Type B pancreatic cell (in vitro differentiated cells): ENCODE data around the gene TMOD2. TPM values are rescaled to one million over a fixed set of nuclear protein-coding genes. Genes with fewer than 3 reads are reported as not detected.

Experiments
- DNase-seq: peaks from one replicate; pipeline ENCODE4 v3.0.0; 2021; ENCODE audit warnings: mixed read lengths; ENCODE audit not compliant: unreplicated experiment; ENCODE audit errors: extremely low spot score
- H3K27ac Mint-ChIP-seq: 2 replicates; pipeline ENCODE4 v1.8.0; 2021; ENCODE audit warnings: mild to moderate bottlenecking, mixed read lengths
- H3K27me3 Mint-ChIP-seq: 2 replicates; pipeline ENCODE4 v1.8.0; 2021; ENCODE audit warnings: mixed read lengths
- H3K36me3 Mint-ChIP-seq: 2 replicates; pipeline ENCODE4 v1.8.0; 2021; ENCODE audit warnings: mixed read lengths
- H3K4me1 Mint-ChIP-seq: one replicate; pipeline ENCODE4 v1.8.0; 2021; ENCODE audit warnings: mixed read lengths; ENCODE audit not compliant: unreplicated experiment
- H3K4me3 Mint-ChIP-seq: 2 replicates; pipeline ENCODE4 v1.8.0; 2021; ENCODE audit warnings: mild to moderate bottlenecking, mixed read lengths
- H3K9me3 Mint-ChIP-seq: 2 replicates; pipeline ENCODE4 v1.8.0; 2021; ENCODE audit warnings: mixed read lengths
- total RNA-seq: library from RNA; stranded (reverse); gene quantifications from 2 replicates; pipeline ENCODE4 v1.2.1, GENCODE V29; 2021; ENCODE audit warnings: low replicate concordance
- TF ChIP-seq, protein P1 (sequence below): fragments of 200-600 bp; sonication (generic); conservative IDR thresholded peaks from 2 replicates; pipeline ENCODE4 v1.5.0; 2021; ENCODE audit warnings: antibody characterized with exemption, mild to moderate bottlenecking

The TMOD2 gene
- total RNA-seq, 1 donor from 2014 or later: 8.3 TPM

DNA sequence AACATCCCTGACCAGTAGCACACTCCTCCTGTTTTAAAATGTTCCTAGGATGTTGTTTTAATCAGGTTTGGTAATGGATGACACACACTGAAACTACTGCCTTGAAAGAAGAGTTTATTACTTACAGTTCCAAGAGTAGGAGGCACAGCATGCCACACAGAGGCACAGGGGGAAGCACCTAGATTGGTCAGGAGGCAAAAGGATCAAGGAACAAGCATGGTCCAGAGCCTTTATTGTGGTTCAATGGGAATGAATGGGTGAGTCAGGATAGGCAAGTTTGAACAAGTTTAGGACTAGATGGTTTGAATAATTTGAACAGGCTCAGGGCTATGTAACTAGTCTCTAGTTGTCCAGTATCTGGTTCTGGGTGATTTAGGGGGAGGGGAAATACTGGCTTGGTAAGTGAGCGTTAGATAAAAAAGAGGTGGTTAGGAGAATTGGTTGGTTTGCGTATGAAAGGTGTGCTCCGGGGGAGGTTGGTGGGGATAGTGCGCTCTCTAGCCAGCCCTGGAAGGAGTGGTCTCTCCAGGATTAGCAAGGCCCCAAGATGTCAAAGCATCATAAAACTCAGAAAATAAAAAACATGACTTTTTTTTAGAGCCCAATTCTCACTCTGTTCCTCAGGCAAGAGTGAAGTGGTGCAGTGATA is 113.1 kb downstream of the TMOD2 start:
- peak overlapping the region; percentile 63 for H3K27ac Mint-ChIP-seq
- no peaks in the 10 kb centered on the region for H3K27me3 Mint-ChIP-seq
- TF ChIP-seq, protein P1, sequence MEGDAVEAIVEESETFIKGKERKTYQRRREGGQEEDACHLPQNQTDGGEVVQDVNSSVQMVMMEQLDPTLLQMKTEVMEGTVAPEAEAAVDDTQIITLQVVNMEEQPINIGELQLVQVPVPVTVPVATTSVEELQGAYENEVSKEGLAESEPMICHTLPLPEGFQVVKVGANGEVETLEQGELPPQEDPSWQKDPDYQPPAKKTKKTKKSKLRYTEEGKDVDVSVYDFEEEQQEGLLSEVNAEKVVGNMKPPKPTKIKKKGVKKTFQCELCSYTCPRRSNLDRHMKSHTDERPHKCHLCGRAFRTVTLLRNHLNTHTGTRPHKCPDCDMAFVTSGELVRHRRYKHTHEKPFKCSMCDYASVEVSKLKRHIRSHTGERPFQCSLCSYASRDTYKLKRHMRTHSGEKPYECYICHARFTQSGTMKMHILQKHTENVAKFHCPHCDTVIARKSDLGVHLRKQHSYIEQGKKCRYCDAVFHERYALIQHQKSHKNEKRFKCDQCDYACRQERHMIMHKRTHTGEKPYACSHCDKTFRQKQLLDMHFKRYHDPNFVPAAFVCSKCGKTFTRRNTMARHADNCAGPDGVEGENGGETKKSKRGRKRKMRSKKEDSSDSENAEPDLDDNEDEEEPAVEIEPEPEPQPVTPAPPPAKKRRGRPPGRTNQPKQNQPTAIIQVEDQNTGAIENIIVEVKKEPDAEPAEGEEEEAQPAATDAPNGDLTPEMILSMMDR: no peak
- peak overlapping the region; percentile 7 for H3K4me3 Mint-ChIP-seq
- H3K9me3 Mint-ChIP-seq: no peaks in the 10 kb centered on the region
- peaks cover 12% of the 10 kb centered on the region for H3K4me1 Mint-ChIP-seq
- no peak for DNase-seq
- peaks cover 47% of the 10 kb centered on the region for H3K36me3 Mint-ChIP-seq

GRCh38 chr15:51865317-51865716 is 113.9 kb downstream of the TMOD2 start:
- TF ChIP-seq, protein P1: no peak
- no peak for DNase-seq
- H3K27ac Mint-ChIP-seq: no peak overlapping the region
- peaks cover 41% of the 10 kb centered on the region for H3K36me3 Mint-ChIP-seq
- no peak overlapping the region for H3K4me3 Mint-ChIP-seq
- H3K27me3 Mint-ChIP-seq: no peaks in the 10 kb centered on the region
- H3K9me3 Mint-ChIP-seq: no peaks in the 10 kb centered on the region
- peaks cover 12% of the 10 kb centered on the region for H3K4me1 Mint-ChIP-seq

Other genes starting within 250 kb of the TMOD2 start
- gene DMXL2, start 128.8 kb upstream of the TMOD2 start, total RNA-seq: 25.6 and 34.3 TPM in 2 replicates
- 13.0 and 18.2 TPM in 2 replicates for gene SCG3, start 70.1 kb upstream of the TMOD2 start, total RNA-seq
- gene LYSMD2, start 13.9 kb upstream of the TMOD2 start, total RNA-seq: 3.9 and 6.2 TPM in 2 replicates
- 49.0 and 83.2 TPM in 2 replicates for gene TMOD3, start 78.1 kb downstream of the TMOD2 start, total RNA-seq
- gene LEO1, start 220.2 kb downstream of the TMOD2 start, total RNA-seq: 25.8 and 30.0 TPM in 2 replicates